Bronchial epithelial cell (primary cell): ENCODE data around the gene PDE11A. TPM values are rescaled to one million over a fixed set of nuclear protein-coding genes. Genes with fewer than 3 reads are reported as not detected.

Experiments
- DNase-seq: peaks from one replicate; pipeline ENCODE4 v3.0.0-alpha.2; 2010; ENCODE audit warnings: low read depth
- FAIRE-seq: peaks from 2 replicates; lab custom pipeline; 2011; peaks lifted over from hg19 to GRCh38; lab: Jason Lieb, UNC
- H3K27me3 ChIP-seq: 2 replicates; pipeline ENCODE4 v1.5.1; 2011; ENCODE audit warnings: low read length; ENCODE audit not compliant: control insufficient read depth, insufficient read depth
- H3K36me3 ChIP-seq: 2 replicates; pipeline ENCODE4 v1.5.1; 2011; ENCODE audit warnings: low read length; ENCODE audit not compliant: control insufficient read depth, insufficient read depth
- H3K4me3 ChIP-seq: 2 replicates; pipeline ENCODE4 v1.5.1; 2011; ENCODE audit warnings: mild to moderate bottlenecking, low read depth, low read length, control low read depth
- CTCF ChIP-seq: IDR thresholded peaks from 2 replicates; pipeline ENCODE4 v1.5.1; 2011; ENCODE audit warnings: mild to moderate bottlenecking, moderate library complexity, low read length, control low read depth, inconsistent platforms; ENCODE audit not compliant: insufficient read depth, severe bottlenecking
- total RNA-seq: library from RNA; depleted of rRNA; stranded (reverse); fragments of >200 nt; gene quantifications from 2 replicates; pipeline ENCODE4 v1.2.1, GENCODE V29; 2014

The PDE11A gene
- total RNA-seq, 1 donor from 2014 or later, result not detected

GRCh38 chr2:177906041-177906718, 166.4 kb downstream of the PDE11A start:
- DNase-seq (peak; percentile 54), FAIRE-seq (no peak)
- Histone ChIP-seq H3K36me3 (no peaks in the 10 kb centered on the region), H3K27me3 (no peaks in the 10 kb centered on the region), H3K4me3 (no peak overlapping the region)
- TF ChIP-seq CTCF, result peak; percentile 95

- Histone ChIP-seq H3K36me3 (no peaks in the 10 kb centered on the region), H3K4me3 (no peak overlapping the region), H3K27me3 (no peaks in the 10 kb centered on the region)
- no peak for FAIRE-seq
- TF ChIP-seq CTCF, result no peak
- no peak for DNase-seq
Measured at GRCh38 chr2:177905640-177906039, 166.9 kb downstream of the PDE11A start.

- FAIRE-seq, result no peak
- no peak for DNase-seq
Measured at GRCh38 chr2:177902395-177903163, 170.0 kb downstream of the PDE11A start.

GRCh38 chr2:177900082-177900481, 172.5 kb downstream of the PDE11A start:
- FAIRE-seq, result no peak
- TF ChIP-seq CTCF, result no peak
- Histone ChIP-seq H3K4me3 (no peak overlapping the region), H3K27me3 (no peaks in the 10 kb centered on the region), H3K36me3 (no peaks in the 10 kb centered on the region)
- DNase-seq, result peak; percentile 84

More at GRCh38 chr2:177902395-177903163, 170.0 kb downstream of the PDE11A start:
- no peaks in the 10 kb centered on the region for H3K36me3 ChIP-seq
- TF ChIP-seq CTCF, result no peak
- no peak overlapping the region for H3K4me3 ChIP-seq
- H3K27me3 ChIP-seq, result no peaks in the 10 kb centered on the region

GRCh38 chr2:177897278-177897677, 175.3 kb downstream of the PDE11A start:
- Histone ChIP-seq H3K27me3 (no peaks in the 10 kb centered on the region), H3K4me3 (no peak overlapping the region), H3K36me3 (no peaks in the 10 kb centered on the region)
- no peak for TF ChIP-seq CTCF
- FAIRE-seq (no peak), DNase-seq (no peak)
